A549 (cell line): Measurements from ENCODE around the gene HOXA13. TPM values are rescaled to one million over a fixed set of nuclear protein-coding genes. Genes with fewer than 3 reads are reported as not detected.

Source experiments
- ATAC-seq, 2 experiments: fragments of 200-7000 bp in 1 of 2; fragments of >200 bp in 1 of 2; cut with Nextera tagmentation in 1 of 2; cut with Tn5 transposase in 1 of 2; 3 replicates each; pipeline versions ENCODE4 v1.8.0 to v1.9.1; 2018 to 2020; ENCODE audit warnings: mild to moderate bottlenecking in 1 of 2, moderate library complexity in 1 of 2
- CTCF ChIA-PET: fragments of 300-600 bp; sonication (Branson Sonifier 250); formaldehyde crosslinking; extraction: SDS; loops from one replicate; lab custom pipeline; 2021; ENCODE audit warnings: antibody characterized with exemption, inconsistent platforms; lab: Yijun Ruan, JAX
- POLR2A ChIA-PET: fragments of 350-600 bp; formaldehyde crosslinking; extraction: SDS; loops from one replicate; lab custom pipeline; 2021; ENCODE audit warnings: antibody characterized with exemption, inconsistent platforms; lab: Yijun Ruan, JAX
- DNase-seq, 2 experiments: peaks; one replicate each; pipeline versions ENCODE4 v3.0.0 to v3.0.0-alpha.2; 2011 to 2016; ENCODE audit warnings: low read depth in 1 of 2, low spot score in 1 of 2
- FAIRE-seq: peaks from 2 replicates; lab custom pipeline; 2011; peaks lifted over from hg19 to GRCh38; lab: Jason Lieb, UNC
- H3K27ac ChIP-seq, 2 experiments: fragments of >200 bp; sonication (Bioruptor Twin); formaldehyde crosslinking; 3 replicates each; pipeline ENCODE4 v1.5.1; 2016 to 2017
- H3K4me1 ChIP-seq: fragments of >200 bp; sonication (Bioruptor Twin); formaldehyde crosslinking; 3 replicates; pipeline ENCODE4 v1.6.1; 2016
- H3K4me2 ChIP-seq: fragments of >200 bp; sonication (Bioruptor Twin); formaldehyde crosslinking; 3 replicates; pipeline ENCODE4 v1.6.1; 2016
- H3K4me3 ChIP-seq: fragments of >200 bp; sonication (Bioruptor Twin); formaldehyde crosslinking; 3 replicates; pipeline ENCODE4 v1.5.1; 2016
- H3K9me3 ChIP-seq: fragments of >200 bp; sonication (Bioruptor Twin); formaldehyde crosslinking; 3 replicates; pipeline ENCODE4 v1.6.1; 2016
- BHLHE40 ChIP-seq: IDR thresholded peaks from 2 replicates; pipeline ENCODE4 v1.6.1; 2012; ENCODE audit warnings: low read depth, low read length, inconsistent platforms
- EHF ChIP-seq: fragments of 250-450 bp; sonication (Bioruptor Pico); IDR thresholded peaks from 2 replicates; pipeline ENCODE4 v1.5.0; 2020; ENCODE audit warnings: mild to moderate bottlenecking
- EP300 ChIP-seq, 2 experiments: fragments of >200 bp; sonication (Bioruptor Twin); formaldehyde crosslinking; IDR thresholded peaks; 2 replicates in 1 of 2; 3 replicates in 1 of 2; pipeline ENCODE4 v1.6.1; 2016 to 2017
- ESRRA ChIP-seq: fragments of 150-350 bp; IDR thresholded peaks from 2 replicates; pipeline ENCODE4 v1.6.1; 2014; ENCODE audit warnings: mild to moderate bottlenecking, low read length, borderline replicate concordance
- HOXB13 ChIP-seq: fragments of 250-450 bp; sonication (Bioruptor Pico); IDR thresholded peaks from 2 replicates; pipeline ENCODE4 v1.5.0; 2020; ENCODE audit warnings: low read depth, mild to moderate bottlenecking, moderate library complexity
- HOXB5 ChIP-seq: fragments of 250-450 bp; sonication (Bioruptor Pico); IDR thresholded peaks from 2 replicates; pipeline ENCODE4 v1.5.0; 2020; ENCODE audit warnings: mild to moderate bottlenecking, moderate library complexity
- KDM5A ChIP-seq: fragments of 200-600 bp; sonication (generic); IDR thresholded peaks from 2 replicates; pipeline ENCODE4 v1.6.1; 2016; ENCODE audit warnings: antibody characterized with exemption, mild to moderate bottlenecking
- MAFK ChIP-seq: fragments of 450-650 bp; IDR thresholded peaks from 2 replicates; pipeline ENCODE4 v1.6.1; 2014; ENCODE audit not compliant: partially characterized antibody
- MAZ ChIP-seq: fragments of 150-350 bp; IDR thresholded peaks from 2 replicates; pipeline ENCODE4 v1.6.1; 2014; ENCODE audit warnings: antibody characterized with exemption, low read depth, low read length, borderline replicate concordance
- MYC ChIP-seq: IDR thresholded peaks from 2 replicates; pipeline ENCODE4 v1.6.1; 2012; ENCODE audit warnings: mild to moderate bottlenecking, inconsistent platforms, low read length, improper control_type of control experiment, borderline replicate concordance
- POLR2AphosphoS2 ChIP-seq: conservative IDR thresholded peaks from 2 replicates; pipeline ENCODE4 v1.6.1; 2012; ENCODE audit warnings: low read length, improper control_type of control experiment, inconsistent platforms
- RAD21 ChIP-seq, 2 experiments: fragments of >200 bp in 1 of 2; sonication (Bioruptor Twin) in 1 of 2; formaldehyde crosslinking in 1 of 2; IDR thresholded peaks in 1 of 2; conservative IDR thresholded peaks in 1 of 2; 2 replicates in 1 of 2; 3 replicates in 1 of 2; pipeline ENCODE4 v1.6.1; 2012 to 2018; ENCODE audit warnings: inconsistent platforms in 1 of 2
- RARB ChIP-seq: fragments of 250-450 bp; sonication (Bioruptor Pico); IDR thresholded peaks from 2 replicates; pipeline ENCODE4 v1.8.0; 2021; ENCODE audit warnings: mild to moderate bottlenecking, moderate library complexity
- RFX5 ChIP-seq: fragments of 450-650 bp; IDR thresholded peaks from 2 replicates; pipeline ENCODE4 v1.7.1; 2014; ENCODE audit warnings: antibody characterized with exemption, mild to moderate bottlenecking, moderate library complexity
- SREBF2 ChIP-seq: fragments of 450-650 bp; IDR thresholded peaks from 2 replicates; pipeline ENCODE4 v1.6.1; 2014; ENCODE audit warnings: mild to moderate bottlenecking, moderate library complexity
- TP53 ChIP-seq: fragments of 250-450 bp; sonication (Bioruptor Pico); IDR thresholded peaks from 2 replicates; pipeline ENCODE4 v1.5.0; 2021; ENCODE audit warnings: mild to moderate bottlenecking, moderate library complexity
- ZC3H11A ChIP-seq: fragments of 450-650 bp; IDR thresholded peaks from 2 replicates; pipeline ENCODE4 v1.6.1; 2014; ENCODE audit warnings: antibody characterized with exemption, mild to moderate bottlenecking
- ZNF302 ChIP-seq: fragments of 250-450 bp; sonication (Bioruptor Pico); IDR thresholded peaks from 2 replicates; pipeline ENCODE4 v1.9.0; 2021; ENCODE audit warnings: inconsistent platforms, mild to moderate bottlenecking, moderate library complexity
- ZSCAN20 ChIP-seq: fragments of 250-450 bp; sonication (Bioruptor Pico); IDR thresholded peaks from 2 replicates; pipeline ENCODE4 v1.8.0; 2022; ENCODE audit warnings: mild to moderate bottlenecking, moderate library complexity
- WGBS: methylation state at CpG from one replicate; pipeline ENCODE4 v1.1.6; 2017; ENCODE audit errors: missing lambda C conversion rate; 5-methylcytosine and 5-hydroxymethylcytosine counted together
- polyA plus RNA-seq, 4 experiments: library from polyadenylated mRNA; depleted of rRNA in 3 of 4; stranded (reverse); fragments of >200 nt; fragmentation: RNase III in 1 of 4; extraction: RNeasy Plus Mini Kit Qiagen cat#74134 plus additional on column Dnase treatment in 1 of 4; gene quantifications; 2 replicates in 3 of 4; 3 replicates in 1 of 4; pipeline ENCODE4 v1.2.3, GENCODE V29; 2011 to 2017
- TF ChIP-seq, protein P1 (sequence below): fragments of >200 bp; sonication (Bioruptor Twin); formaldehyde crosslinking; IDR thresholded peaks from 3 replicates; pipeline ENCODE4 v1.5.1; 2016
- TF ChIP-seq, protein P2 (sequence below): fragments of 150-350 bp; IDR thresholded peaks from 2 replicates; pipeline ENCODE4 v1.6.1; 2014; ENCODE audit warnings: low read depth, mild to moderate bottlenecking, low read length
- TF ChIP-seq, protein P3 (sequence below): IDR thresholded peaks from 2 replicates; pipeline ENCODE4 v1.6.1; 2012
- TF ChIP-seq, protein P4 (sequence below): fragments of >200 bp; sonication (Bioruptor Twin); formaldehyde crosslinking; IDR thresholded peaks from 2 replicates; pipeline ENCODE4 v1.6.1; 2016
- TF ChIP-seq, protein P5 (sequence below): fragments of 250-450 bp; sonication (Bioruptor Pico); IDR thresholded peaks from 2 replicates; pipeline ENCODE4 v1.5.0; 2020; ENCODE audit warnings: low read depth, mild to moderate bottlenecking, moderate library complexity

HOXA13 gene
- polyA plus RNA-seq, 2 of the 4 experiments (the other 2 are of a cell fraction) = 2.2 to 2.7 TPM

DNA sequence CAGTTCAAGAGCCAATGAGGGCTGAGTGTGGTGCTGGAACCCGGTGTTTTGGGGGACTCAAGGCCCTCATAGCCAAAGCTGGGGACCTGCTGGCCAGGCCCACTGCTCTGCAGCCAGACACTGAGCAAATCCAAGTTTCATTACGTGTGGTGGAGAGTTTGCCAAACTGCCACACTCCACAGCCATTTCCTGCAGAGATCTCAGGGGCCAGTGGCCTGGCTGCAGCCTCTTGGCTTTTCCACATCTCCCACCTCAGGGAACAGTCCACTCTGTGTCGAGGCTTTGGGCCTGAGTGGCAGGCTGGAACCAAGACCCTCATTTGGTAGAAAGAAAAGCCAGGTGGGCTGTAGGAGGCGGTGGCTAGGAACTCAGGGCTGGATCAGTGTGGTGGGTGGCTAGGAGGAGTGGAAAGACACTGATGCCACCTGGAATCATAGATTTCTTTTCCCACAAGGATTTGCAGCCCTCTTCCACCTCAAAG lies 18.1 kb downstream of the HOXA13 start:
- TF ChIP-seq KDM5A (no peak), HOXB13 (CRISPR knock-in tag) (no peak), ESRRA (no peak), MAFK (no peak), SREBF2 (no peak), EHF (CRISPR knock-in tag) (no peak), EP300 (IDR thresholded peaks at IDR 0.05) (no peak), POLR2AphosphoS2 (no peak), MYC (no peak), BHLHE40 (no peak)
- TF ChIP-seq, protein P1, sequence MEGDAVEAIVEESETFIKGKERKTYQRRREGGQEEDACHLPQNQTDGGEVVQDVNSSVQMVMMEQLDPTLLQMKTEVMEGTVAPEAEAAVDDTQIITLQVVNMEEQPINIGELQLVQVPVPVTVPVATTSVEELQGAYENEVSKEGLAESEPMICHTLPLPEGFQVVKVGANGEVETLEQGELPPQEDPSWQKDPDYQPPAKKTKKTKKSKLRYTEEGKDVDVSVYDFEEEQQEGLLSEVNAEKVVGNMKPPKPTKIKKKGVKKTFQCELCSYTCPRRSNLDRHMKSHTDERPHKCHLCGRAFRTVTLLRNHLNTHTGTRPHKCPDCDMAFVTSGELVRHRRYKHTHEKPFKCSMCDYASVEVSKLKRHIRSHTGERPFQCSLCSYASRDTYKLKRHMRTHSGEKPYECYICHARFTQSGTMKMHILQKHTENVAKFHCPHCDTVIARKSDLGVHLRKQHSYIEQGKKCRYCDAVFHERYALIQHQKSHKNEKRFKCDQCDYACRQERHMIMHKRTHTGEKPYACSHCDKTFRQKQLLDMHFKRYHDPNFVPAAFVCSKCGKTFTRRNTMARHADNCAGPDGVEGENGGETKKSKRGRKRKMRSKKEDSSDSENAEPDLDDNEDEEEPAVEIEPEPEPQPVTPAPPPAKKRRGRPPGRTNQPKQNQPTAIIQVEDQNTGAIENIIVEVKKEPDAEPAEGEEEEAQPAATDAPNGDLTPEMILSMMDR = no peak
- no peak overlapping the region for H3K4me3 ChIP-seq
- CTCF ChIA-PET = interaction anchor here (0.5 to 2.1 kb wide), 6 partner anchors 9 to 54 kb away, joined by 3 to 6 read pairs (median 4); no protein-coding TSS in a partner anchor
- H3K4me2 ChIP-seq = no peak overlapping the region
- H3K27ac ChIP-seq = no peak overlapping the region
- DNase-seq = no peak
- no peak for ATAC-seq
- no peaks in the 10 kb centered on the region for H3K9me3 ChIP-seq
- FAIRE-seq = no peak
- peaks cover 27% of the 10 kb centered on the region for H3K4me1 ChIP-seq
- WGBS = 78% methylated on average over 4 of the region's 4 CpGs
- POLR2A ChIA-PET = no interaction called here

DNA sequence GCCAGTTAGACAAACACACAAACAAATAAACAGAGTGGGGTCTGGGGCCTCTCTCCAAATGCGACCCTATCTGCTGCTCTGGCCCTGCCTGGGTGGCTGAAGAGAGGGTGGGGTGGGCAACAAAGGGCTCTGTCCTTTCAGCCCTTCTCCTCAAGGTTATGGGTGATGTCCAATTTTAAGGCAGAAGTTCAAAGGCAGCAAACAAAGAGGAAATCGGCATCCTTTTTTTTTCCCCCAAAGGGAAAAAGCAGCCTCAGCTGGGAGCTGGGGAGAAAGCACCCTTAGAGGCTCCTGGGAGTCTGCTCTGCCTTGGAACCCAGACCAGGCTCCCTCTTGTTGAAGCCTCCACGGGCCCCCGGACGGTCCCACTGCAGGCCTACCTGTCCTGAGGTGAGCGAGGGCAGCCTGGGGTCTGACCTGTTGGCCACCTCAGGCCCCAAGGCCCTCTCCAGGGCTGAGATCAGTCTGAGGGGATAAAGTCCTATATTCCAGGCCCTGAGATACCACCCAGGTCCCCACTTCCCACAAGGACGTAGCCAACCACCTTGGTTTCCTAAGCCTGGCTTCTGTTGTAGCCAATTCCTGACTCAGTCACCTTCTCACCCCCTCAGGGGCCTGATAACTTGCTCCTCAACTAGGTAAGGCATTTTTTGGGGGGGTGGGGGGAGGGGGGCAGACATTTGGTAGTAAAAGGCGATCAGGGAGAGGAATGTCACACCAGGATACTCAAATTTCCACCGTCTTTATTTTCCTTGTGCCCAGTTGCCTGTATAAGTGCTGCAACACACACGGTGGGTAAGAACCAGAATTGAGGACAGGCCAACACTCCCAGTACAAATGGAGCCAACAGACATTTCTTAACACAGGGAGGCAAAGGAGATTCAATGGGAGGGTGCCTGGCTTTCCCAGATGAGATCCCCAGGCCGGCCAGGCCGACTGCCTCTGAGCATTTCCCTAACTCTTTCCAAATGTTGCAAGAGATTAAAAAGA lies 19.2 kb downstream of the HOXA13 start:
- FAIRE-seq (no peak), ATAC-seq (peak in 1 of 2 experiments; percentile 5; a peak in 3 of 6 replicates), DNase-seq (no peak)
- H3K4me2 ChIP-seq = peak overlapping the region; percentile 96
- 88% methylated on average over 12 of the region's 12 CpGs for whole genome bisulfite sequencing
- CTCF ChIA-PET = interaction anchor here (0.6 to 3.4 kb wide), 38 partner anchors 8 to 1293 kb away, joined by 3 to 33 read pairs (median 5); partner anchors contain the start of genes HOXA13, HOXA5 and HOXA7
- H3K9me3 ChIP-seq = no peaks in the 10 kb centered on the region
- POLR2A ChIA-PET = interaction anchor here (1.0 to 1.5 kb wide), 3 partner anchors 24 to 559 kb away, joined by 3 read pairs; partner anchors contain the start of genes HOXA7 and TAX1BP1
- peak overlapping the region; percentile 84 to 87 for H3K27ac ChIP-seq
- H3K4me1 ChIP-seq = peaks cover 21% of the 10 kb centered on the region
- no peak for TF ChIP-seq ZC3H11A
- no peak for TF ChIP-seq EP300 (IDR thresholded peaks at IDR 0.05)
- TF ChIP-seq, protein P2, sequence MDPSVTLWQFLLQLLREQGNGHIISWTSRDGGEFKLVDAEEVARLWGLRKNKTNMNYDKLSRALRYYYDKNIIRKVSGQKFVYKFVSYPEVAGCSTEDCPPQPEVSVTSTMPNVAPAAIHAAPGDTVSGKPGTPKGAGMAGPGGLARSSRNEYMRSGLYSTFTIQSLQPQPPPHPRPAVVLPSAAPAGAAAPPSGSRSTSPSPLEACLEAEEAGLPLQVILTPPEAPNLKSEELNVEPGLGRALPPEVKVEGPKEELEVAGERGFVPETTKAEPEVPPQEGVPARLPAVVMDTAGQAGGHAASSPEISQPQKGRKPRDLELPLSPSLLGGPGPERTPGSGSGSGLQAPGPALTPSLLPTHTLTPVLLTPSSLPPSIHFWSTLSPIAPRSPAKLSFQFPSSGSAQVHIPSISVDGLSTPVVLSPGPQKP = no peak
- TF ChIP-seq HOXB5 = no peak
- H3K4me3 ChIP-seq = peak overlapping the region; percentile 56; the same call in 1 of the 3 replicates

DNA sequence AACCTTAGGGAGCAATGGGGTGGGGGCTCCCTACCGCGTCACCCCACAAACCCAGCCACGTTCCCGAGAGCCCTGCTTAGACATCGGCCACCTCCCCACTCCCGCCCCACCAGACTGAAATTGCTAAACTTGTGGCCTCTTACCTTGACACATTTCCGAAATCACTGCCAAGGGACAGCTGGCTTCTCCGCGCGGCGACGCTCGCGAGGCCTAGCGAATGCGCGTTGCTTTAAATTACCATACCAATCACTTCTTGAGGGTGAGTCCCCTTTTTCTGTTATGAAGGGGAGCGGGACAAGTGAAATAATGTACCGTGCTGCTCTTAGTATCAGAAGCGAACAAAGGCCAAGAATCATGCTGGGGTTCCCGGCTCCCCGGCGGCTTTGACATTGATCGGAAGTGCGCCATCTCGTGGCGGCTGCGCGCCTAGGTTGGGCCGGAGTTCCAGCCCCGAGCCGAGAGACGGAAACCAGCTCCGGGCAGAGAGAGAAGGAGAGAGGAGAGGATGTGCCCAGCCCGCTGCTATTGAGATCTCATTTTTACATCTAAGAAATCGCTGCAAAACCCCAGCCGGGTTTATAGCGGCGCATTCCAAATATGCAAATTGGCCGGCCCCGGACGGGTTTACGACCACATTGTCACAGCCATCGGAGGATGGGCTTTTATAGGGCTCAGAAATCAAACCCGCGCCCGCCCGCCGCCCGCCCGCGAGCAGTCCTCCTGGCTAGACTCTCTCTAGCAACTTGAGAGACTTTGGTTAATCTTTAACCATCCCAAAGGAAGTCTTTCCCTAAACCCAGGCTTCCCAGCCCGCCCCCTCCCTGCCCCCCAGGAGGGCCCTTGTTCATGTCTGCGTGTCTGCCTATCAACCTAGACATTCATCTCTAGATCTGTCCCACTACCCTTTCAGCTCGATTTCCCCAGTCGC lies 20.1 kb downstream of the HOXA13 start:
- ATAC-seq (peak; percentile 85 to 94), FAIRE-seq (no peak), DNase-seq (peak; percentile 85 to 95)
- ChIA-PET POLR2A (interaction anchor here (1.0 to 1.5 kb wide), 3 partner anchors 23 to 560 kb away, joined by 3 read pairs; partner anchors contain the start of genes HOXA7 and TAX1BP1), CTCF (interaction anchor here (0.6 to 3.4 kb wide), 43 partner anchors 9 to 1292 kb away, joined by 3 to 33 read pairs (median 4); partner anchors contain the start of genes HOXA13, HOXA3, HOXA5 and HOXA7)
- WGBS = 30% methylated on average over 53 of the region's 56 CpGs
- no peaks in the 10 kb centered on the region for H3K9me3 ChIP-seq
- peaks cover 21% of the 10 kb centered on the region for H3K4me1 ChIP-seq
- H3K27ac ChIP-seq = peak overlapping the region; percentile 84 to 87
- peak overlapping the region; percentile 56 for H3K4me3 ChIP-seq
- peak overlapping the region; percentile 96 for H3K4me2 ChIP-seq
- TF ChIP-seq MAZ (no peak), ZSCAN20 (no peak), RAD21 (conservative IDR thresholded peaks at IDR 0.05 in 1 of 2, IDR thresholded peaks at IDR 0.05 in 1 of 2) (peak; percentile 10 to 36; a peak in 1 of 5 replicates), TP53 (CRISPR knock-in tag) (no peak), RFX5 (no peak), RARB (no peak), ZNF302 (CRISPR knock-in tag) (no peak)
- TF ChIP-seq, protein P3, sequence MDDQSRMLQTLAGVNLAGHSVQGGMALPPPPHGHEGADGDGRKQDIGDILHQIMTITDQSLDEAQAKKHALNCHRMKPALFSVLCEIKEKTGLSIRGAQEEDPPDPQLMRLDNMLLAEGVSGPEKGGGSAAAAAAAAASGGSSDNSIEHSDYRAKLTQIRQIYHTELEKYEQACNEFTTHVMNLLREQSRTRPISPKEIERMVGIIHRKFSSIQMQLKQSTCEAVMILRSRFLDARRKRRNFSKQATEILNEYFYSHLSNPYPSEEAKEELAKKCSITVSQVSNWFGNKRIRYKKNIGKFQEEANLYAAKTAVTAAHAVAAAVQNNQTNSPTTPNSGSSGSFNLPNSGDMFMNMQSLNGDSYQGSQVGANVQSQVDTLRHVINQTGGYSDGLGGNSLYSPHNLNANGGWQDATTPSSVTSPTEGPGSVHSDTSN = no peak
- TF ChIP-seq, protein P4, sequence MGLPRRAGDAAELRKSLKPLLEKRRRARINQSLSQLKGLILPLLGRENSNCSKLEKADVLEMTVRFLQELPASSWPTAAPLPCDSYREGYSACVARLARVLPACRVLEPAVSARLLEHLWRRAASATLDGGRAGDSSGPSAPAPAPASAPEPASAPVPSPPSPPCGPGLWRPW = no peak
- TF ChIP-seq, protein P5, sequence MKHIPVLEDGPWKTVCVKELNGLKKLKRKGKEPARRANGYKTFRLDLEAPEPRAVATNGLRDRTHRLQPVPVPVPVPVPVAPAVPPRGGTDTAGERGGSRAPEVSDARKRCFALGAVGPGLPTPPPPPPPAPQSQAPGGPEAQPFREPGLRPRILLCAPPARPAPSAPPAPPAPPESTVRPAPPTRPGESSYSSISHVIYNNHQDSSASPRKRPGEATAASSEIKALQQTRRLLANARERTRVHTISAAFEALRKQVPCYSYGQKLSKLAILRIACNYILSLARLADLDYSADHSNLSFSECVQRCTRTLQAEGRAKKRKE (CRISPR knock-in tag) = no peak
